Stimulated activated CD4-positive, alpha-beta T cell treated with anti-CD3 and anti-CD28 coated beads, Interleukin-4, amount 100 ng/mL, for 4 hours (primary cell): ENCODE data around the gene SRSF8.
"Not testable (repeated sequence)": the region's sequence is repeated elsewhere in the genome, so short reads cannot be mapped to it uniquely, and the experiment has no call there.

Source experiments
- DNase-seq, 2 experiments: peaks; one replicate each; pipeline ENCODE4 v3.0.0-alpha.2; 2020

Gene SRSF8, protein sequence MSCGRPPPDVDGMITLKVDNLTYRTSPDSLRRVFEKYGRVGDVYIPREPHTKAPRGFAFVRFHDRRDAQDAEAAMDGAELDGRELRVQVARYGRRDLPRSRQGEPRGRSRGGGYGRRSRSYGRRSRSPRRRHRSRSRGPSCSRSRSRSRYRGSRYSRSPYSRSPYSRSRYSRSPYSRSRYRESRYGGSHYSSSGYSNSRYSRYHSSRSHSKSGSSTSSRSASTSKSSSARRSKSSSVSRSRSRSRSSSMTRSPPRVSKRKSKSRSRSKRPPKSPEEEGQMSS

DNA sequence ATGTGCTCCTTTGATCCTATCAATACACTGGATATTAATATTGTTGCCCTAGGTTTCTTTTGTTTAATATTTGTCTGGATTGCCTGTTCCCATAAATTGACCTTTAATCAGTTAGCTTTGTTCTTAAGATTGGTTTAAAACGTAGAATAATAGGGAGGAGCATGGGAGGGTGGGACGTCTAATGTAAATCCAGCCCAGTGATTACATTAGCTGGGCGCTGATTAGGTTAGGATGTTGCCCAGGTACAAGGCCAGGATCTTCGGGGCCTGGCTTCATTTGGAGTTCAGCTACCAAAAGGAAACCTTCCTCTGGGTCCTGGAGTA, at the start of gene SRSF8:
Gene SRSF8, plus strand, starts transcription at position 204 of the 323 bp plus-strand sequence. CDS start 308 bp downstream, outside the sequence.
- no peak for DNase-seq

DNA sequence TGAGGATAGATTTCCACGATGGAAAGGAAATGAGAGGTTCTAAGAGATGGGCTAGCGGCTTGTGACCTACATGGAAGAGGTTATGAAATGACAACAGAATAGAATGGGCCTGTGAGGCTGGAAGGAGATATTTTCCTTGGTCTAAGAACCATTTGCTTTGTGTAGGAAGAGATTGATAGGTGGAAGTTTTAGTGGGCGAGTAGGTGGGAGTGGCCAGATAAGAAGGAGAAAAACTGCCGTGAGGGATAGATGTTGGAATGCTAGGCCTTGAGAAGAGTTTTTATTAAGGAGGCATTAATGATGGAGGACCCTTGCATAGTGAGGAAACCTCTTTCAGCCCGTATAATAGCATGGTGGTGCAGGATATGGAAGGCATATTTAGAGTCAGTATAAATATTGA, 45.3 kb upstream of the SRSF8 start:
- DNase-seq, result not testable (repeated sequence)

DNA sequence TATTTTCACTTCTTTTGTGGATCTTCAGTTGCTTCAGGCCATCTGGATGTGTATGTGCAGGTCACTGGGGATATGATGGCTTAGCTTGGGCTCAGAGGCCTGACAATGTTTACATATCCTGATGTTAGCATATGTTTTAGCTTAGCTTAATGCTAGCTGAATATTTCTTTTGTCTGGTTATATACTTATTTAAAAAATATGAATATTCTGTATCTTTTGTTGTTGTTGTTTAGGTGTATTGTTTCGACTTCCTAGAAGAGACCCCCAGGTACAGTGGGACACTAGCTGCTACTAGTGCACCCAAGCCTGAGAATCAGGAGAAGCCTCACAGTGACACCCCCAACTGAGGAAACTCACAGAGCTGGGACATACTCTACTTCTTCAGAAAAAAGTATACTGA, 41.8 kb upstream of the SRSF8 start, which contains the start of gene KDM4E:
Gene KDM4E, plus strand, starts transcription at position 301 of the 400 bp plus-strand sequence. CDS start 300 bp downstream, outside the sequence.
- no peak for DNase-seq

DNA sequence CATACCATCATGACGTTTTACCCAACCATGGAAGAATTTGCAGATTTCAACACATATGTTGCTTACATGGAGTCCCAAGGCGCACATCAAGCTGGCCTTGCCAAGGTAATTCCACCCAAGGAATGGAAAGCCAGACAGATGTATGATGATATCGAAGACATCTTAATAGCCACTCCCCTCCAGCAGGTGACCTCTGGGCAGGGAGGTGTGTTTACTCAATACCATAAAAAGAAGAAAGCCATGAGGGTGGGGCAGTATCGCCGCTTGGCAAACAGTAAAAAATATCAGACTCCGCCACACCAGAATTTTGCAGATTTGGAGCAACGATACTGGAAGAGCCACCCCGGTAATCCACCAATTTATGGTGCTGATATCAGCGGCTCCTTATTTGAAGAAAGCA, 41.1 kb upstream of the SRSF8 start:
- DNase-seq, result not testable (repeated sequence)

DNA sequence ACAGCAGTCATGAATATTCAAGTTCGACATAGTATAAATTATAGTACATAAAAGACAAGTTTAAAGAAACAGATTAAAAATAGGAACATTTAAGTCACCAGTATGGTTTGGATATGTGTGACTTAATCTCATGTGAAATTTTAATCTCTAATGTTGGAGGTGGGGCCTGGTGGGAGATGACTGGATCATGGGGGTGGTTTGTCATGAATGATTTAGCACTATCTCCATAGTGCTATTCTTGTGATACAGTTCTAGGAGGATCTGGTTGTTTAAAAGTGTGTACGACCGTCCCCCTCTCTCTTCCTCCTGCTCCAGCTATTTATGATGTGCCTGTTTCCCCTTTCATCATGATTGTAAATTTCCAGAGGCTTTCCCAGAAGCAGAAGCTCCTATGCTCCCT, 38.4 kb upstream of the SRSF8 start:
- DNase-seq, result no peak

DNA sequence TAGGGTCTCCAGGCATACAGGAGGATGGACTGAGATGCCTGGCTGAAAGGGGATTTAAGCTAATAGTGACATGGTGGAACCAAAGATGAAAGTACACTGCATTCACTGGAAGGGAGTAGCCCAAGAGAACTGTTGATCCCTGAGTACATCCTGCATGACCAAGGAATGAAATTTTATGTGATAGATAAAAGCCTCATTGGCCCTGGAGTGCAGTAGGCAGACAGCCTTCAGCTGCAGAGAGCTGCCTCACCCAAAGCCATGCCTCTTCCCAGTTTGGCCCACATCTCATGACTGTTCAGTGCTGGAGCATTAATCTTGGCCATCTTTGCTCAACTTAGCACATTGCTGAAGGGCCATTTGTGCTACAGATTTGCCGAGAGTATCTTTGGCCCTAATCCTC, 33.7 kb upstream of the SRSF8 start:
- no peak for DNase-seq

DNA sequence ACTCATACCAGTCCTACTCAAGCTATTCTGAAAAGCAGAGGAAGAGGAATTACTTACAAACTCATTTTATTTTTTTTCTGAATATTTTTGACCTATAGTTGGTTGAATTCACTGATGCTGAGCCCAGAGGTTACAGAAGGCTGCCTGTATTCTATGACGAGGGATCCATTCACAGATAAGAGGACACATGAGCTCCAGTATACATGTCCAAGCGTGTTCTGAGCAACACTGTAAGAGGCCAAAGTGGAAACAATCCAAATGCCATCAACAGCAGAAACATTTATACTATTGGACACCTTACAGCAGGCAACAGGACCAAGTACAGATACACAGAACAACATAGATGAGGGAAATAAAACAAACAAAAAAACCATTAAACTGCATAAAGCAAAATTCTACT, 31.4 kb upstream of the SRSF8 start:
- DNase-seq, result no peak

DNA sequence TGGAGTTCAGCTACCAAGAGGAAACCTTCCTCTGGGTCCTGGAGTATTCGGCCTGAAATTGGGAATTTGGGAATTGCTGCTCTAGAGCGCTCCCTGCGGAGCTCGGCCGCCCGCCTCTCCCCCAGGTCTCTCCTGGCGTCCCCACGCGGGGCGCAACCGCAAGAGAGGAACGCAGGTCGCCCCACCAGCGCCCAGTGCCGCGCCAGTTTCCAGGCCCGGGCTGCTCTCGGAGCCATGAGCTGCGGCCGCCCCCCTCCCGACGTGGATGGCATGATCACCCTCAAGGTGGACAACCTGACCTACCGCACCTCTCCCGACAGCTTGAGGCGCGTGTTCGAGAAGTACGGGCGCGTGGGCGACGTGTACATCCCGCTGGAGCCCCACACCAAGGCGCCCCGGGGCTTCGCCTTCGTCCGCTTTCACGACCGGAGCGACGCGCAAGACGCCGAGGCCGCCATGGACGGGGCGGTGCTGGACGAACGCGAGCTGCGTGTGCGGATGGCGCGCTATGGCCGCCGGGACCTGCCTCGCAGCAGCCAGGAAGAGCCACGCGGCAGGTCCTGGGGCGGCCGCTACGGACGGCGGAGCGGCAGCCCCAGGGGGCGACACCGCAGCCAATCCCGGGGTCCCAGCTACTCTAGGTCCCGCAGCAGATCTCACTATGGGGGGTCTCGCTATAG, 29.2 kb upstream of the SRSF8 start:
- peak in 1 of 2 experiments; percentile 6 for DNase-seq

DNA sequence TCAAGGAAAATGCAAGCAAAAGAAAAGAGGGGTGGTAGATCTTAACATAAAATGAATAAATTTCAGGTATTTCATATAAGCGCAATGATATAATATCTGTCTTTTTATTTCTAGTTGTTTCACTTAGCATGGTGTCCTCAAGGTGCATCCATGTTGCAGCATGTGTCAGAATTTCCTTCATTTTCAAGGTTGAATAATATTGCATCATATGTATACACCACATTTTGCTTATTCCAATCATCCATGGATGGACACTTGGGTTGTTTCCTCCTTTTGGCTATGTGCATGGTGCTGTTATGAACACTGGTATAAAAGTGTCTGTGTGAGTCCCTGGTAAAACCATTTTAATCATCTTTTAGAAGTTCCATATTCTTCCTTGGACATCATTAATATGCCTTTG, 24.5 kb upstream of the SRSF8 start:
- DNase-seq, result no peak

DNA sequence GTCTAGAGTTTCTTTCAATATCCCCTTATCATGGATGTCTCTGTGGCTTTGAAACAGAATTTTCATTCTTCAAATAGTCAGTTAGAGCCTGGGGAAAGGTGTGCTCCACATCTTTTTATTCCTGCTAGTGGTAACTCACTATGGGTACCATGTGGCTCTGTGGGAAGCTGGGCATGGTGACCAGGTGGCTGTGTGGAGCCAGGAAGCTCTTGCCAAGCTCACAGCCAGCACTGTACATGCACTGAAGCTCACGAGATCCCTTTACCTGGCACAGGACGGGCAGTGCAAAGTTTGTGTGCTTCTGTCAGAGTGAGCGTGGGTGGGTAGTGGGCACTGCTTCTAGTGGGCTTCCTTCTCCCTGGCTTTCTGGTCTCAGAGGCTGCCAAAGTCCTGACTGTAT, 23.8 kb upstream of the SRSF8 start:
- no peak for DNase-seq

DNA sequence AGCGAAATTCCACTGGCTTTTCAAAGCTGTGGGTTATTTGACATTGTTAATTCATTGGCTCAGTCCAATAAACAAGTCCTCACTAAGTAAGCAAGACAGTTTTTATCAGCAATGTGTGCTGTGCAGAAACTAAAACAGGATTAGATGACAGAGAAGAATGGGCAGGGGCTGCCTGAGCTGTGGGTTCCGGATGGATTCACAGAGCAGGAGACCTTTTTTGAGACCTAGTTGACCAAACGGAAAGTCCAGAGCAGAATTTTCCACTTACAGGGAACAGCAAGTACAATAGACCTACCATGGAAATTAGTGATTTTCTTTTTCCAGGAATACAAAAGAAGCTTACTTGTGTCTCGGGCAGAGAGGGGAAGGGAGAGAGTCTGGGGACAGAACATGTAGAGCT, 22.7 kb upstream of the SRSF8 start:
- no peak for DNase-seq

DNA sequence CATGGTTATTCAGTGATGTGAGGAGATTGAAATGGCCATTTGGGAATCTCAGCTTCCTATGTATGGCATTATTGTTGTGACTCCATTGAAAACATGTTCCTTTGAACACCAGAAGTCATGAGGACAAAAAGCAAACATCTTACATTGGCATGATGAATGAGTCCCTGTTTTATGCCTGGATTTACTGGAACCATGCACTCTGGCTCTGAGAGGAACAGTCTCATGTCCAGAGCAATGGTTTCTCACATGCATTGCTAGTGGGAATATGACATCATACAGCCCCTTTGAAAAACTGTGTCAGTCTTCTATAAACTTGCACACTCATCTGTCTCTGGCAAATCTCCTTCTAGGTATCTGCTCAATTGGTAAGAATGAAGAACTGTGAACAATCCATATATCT, 20.9 kb upstream of the SRSF8 start:
- no peak for DNase-seq

DNA sequence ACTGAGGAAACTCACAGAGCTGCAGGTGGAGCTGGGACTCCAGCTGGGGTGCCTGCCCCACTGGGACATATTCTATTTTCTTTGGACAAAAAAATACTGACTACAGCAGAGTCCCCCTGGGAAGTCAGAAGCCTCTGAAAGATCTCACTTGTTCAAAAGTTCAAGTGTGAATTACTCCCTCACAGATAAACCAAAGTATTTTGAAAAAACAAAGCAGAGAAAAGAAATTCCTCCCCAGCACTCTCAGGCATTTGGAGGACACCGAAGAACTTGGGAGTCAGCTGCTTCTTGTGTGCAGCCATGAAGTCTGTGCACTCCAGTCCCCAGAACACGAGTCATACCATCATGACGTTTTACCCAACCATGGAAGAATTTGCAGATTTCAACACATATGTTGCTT, 17.6 kb upstream of the SRSF8 start, which contains the start of gene KDM4F:
Gene KDM4F, plus strand, starts transcription at position 301 of the 400 bp plus-strand sequence.
- not testable (repeated sequence) for DNase-seq

DNA sequence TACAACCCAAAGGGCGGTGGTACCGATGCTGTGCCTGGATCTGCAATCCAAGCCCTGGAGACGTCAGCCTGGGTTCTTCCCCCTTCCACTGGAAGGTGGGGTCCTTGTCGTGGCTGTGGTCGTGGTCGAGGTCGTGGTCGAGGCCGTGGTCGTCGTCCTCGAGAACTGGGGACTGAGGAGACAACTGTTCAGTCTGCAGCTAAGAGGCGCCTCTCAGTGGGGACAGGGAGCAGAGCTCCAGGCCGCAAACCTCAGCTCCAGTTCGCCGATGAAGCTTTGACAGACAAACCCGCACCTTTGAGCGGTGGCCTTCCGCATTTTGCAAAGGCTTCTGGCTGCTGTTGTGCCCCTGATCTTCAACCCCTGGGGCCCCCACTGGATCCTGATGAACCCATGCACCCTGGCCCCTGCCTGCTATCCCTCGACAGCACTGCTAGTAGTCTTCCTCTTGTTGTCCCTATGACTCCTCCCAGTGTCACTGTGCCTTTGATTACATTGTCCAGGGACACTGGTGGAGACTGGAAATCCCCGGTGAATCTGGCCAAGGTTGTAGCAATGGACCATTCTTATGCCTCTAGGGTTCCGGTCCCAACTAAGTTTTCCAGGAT, 16.0 kb upstream of the SRSF8 start:
- DNase-seq, result no peak

DNA sequence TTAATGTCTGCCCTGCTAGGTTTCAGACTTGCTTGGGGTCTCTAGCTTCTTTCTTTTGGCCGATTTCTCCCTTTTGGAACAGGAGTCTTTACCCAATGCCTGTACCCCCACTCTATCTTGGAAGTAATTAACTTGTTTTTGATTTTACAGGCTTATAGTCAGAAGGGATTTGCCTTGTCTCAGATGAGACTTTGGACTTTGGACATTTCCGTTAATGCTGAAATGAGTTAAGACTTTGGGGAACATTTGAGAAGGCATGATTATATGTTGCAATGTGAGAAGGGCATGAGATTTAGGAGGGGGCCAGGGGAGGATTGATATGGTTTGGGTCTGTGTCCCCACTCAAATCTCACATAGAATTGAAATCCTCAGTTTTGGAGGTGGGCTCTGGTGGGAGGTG, 12.4 kb upstream of the SRSF8 start:
- no peak for DNase-seq

DNA sequence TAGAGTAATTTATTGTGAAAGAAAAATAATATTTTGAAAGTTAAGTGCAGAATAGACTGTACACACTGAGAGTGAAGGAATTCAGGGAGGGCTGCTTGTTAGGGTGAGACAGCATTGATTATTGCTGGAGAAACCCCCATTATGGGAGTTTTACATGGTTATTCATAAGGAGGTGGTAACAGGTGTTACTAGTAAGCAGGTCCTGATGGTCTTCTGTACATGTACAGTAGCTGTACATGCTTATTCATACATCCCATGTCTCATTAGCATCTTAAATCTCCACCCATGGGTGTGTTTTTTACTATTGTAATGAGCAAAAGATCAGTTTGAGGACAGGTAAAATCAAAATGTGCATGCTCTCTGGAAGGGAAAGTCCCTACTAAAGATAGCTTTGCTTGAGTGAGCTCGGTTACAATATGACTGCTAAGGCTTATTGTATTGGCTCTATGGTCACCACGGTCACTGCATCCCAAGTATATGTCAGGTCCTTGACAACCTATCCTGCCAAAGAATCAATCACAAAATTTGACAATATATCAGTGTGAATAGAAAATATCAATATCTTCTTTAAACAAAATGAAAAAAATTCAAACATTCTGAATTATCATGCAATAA, 11.3 kb upstream of the SRSF8 start:
- no peak for DNase-seq

DNA sequence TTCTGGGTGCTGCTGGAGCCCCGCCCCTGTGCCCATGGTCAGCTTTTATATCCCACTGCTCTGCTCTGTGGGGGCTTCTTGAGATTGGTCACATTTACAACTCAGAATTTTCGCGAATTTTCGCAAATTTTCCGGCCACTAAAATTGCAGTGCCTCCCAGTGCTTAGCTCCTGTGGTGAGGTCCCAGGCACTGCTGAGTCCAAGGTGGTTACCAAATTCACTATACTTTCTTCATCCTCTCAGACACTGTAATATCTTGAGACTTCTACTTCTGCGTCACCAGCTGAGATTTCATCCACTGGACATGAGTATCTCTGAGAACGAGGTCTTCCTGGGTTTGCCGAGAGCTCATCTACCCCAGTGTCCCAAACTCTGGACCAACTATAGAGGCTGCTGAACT, 8.8 kb upstream of the SRSF8 start:
- DNase-seq, result no peak

DNA sequence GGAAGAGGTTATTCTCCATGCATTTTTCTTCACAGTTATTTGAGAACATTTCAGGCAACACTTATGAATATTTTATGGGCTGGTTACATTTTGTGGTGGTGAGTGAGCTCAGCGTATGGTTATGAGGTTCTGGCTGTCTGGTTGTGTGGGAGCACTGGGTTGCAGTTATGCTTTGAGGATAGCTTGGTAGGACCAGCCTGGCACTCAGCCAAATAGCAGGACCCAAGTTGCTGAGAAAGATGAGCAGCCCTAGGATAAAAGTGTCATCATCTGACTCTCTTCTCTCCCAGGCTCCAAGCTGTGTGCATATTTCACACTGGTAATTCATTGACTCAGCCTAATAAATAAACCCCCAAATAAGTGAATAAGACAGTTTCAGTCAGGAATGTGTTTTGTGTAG, 8.1 kb upstream of the SRSF8 start:
- DNase-seq, result no peak

DNA sequence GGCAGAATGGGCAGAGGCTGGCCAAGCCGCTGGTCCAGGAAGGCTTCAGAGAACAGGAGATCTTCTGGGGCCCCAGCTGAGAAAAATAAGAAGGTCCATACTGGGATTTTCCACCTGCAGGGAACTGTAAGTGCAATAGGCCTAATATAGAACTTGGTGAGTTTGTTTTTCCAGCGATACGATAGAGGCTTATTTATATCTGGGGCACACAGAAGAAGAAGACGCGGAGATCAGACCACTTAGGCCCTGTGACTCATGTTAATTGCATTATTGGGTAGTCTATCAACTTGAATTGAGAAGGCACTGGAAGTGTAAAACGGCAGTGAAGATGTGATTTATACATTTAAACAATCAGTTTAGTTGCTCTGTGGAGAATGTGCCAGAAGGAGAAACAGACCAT, 7.7 kb upstream of the SRSF8 start:
- no peak for DNase-seq

DNA sequence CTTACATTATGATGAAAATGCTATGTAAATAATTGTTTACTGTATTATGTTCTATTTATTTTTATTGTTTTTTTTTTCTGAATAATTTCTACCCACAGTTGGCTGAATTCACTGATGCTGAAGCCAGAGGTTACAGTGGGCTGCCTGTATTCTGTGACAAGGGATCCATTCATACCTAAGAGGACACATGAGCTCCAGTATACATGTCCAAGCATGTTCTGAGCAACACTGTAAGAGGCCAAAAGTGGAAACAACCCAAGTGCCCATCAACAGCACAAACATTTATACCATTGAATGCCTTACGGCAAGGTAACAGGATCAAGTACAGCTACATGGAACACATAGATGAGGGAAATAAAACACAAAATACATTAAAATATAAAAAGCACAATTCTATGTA, 1.4 kb upstream of the SRSF8 start:
- DNase-seq, result no peak

DNA sequence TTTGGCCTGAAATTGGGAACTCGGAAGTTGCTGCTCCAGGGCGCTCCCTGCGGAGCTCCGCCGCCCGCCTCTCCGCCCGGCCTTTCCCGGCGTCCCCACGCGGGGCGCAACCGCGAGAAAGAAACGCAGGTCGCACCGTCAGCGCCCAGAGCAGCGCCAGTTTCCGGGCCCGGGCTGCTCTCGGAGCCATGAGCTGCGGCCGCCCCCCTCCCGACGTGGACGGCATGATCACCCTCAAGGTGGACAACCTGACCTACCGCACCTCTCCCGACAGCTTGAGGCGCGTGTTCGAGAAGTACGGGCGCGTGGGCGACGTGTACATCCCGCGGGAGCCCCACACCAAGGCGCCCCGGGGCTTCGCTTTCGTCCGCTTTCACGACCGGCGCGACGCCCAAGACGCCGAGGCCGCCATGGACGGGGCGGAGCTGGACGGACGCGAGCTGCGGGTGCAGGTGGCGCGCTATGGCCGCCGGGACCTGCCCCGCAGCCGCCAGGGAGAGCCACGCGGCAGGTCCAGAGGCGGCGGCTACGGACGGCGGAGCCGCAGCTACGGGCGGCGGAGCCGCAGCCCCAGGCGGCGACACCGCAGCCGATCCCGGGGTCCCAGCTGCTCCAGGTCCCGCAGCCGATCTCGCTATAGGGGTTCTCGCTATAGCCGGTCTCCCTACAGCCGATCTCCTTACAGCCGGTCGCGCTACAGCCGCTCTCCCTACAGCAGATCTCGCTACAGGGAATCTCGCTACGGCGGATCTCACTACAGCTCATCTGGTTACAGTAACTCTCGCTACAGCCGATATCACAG, 521 bp downstream of the SRSF8 start:
- DNase-seq, result peak; percentile 72 to 73

DNA sequence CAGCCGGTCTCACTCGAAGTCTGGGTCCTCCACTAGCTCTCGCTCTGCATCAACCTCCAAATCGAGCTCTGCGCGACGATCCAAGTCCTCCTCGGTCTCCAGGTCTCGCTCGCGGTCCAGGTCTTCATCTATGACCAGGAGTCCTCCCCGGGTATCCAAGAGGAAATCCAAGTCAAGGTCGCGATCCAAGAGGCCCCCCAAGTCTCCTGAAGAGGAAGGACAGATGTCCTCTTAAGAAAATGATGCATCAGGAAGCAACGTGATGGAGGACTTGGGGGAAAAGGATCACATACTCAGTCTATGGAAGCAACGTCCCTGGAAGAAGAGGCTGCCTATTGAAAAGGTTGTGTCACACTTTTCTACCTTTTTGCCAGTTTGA, 1.1 kb downstream of the SRSF8 start:
- no peak for DNase-seq

DNA sequence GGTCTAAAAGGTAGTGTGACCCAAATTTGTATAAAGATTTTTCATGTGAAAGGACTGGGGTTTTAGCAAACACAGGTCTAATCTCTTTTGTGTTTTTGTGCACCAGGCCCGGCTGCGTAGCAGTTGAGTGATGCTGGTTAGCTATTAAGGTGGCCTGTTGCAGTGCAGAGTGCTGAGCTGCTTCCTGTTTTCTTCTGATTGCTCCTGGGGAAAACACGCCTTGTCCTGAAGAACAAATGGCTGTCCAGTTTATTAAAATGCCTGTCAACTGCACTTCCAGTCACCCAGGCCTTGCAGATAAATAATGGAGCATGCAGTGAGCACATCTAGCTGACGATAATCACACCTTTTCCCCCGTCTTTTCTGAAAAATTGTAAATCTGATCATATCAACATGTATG, 1.8 kb downstream of the SRSF8 start:
- peak; percentile 42 to 56 for DNase-seq
